Keratinocyte (primary cell): ENCODE data around the gene GSK3A. TPM values are rescaled to one million over a fixed set of nuclear protein-coding genes. Genes with fewer than 3 reads are reported as not detected.

ENCODE experiments used
- DNase-seq: peaks from one replicate; pipeline ENCODE4 v3.0.0-alpha.2; 2011; ENCODE audit warnings: low read depth, missing footprints, low spot score
- FAIRE-seq: peaks from 2 replicates; lab custom pipeline; 2011; peaks lifted over from hg19 to GRCh38; lab: Jason Lieb, UNC
- H2AFZ ChIP-seq: 2 replicates; pipeline ENCODE4 v1.6.0; 2012; ENCODE audit warnings: low read length, control low read depth, inconsistent platforms; ENCODE audit not compliant: control insufficient read depth
- H3K27ac ChIP-seq: 2 replicates; pipeline ENCODE4 v1.5.1; 2011; ENCODE audit warnings: low read length; ENCODE audit not compliant: control insufficient read depth, insufficient read depth
- H3K27me3 ChIP-seq: 3 replicates; pipeline ENCODE4 v1.6.0; 2011; ENCODE audit warnings: low read length; ENCODE audit not compliant: control insufficient read depth, insufficient read depth; ENCODE audit errors: extremely low read depth
- H3K36me3 ChIP-seq, 2 experiments: 2 replicates in 1 of 2; 3 replicates in 1 of 2; pipeline ENCODE4 v1.5.1; 2011; ENCODE audit warnings: low read length in 2 of 2, mild to moderate bottlenecking in 1 of 2; ENCODE audit not compliant: control insufficient read depth in 2 of 2, insufficient read depth in 2 of 2; ENCODE audit errors: extremely low read depth in 1 of 2
- H3K4me1 ChIP-seq: 3 replicates; pipeline ENCODE4 v1.5.1; 2011; ENCODE audit warnings: low read length; ENCODE audit not compliant: control insufficient read depth, insufficient read depth; ENCODE audit errors: extremely low read depth
- H3K4me2 ChIP-seq: 3 replicates; pipeline ENCODE4 v1.6.0; 2011; ENCODE audit warnings: low read depth, low read length; ENCODE audit not compliant: control insufficient read depth, insufficient read depth; ENCODE audit errors: extremely low read depth
- H3K4me3 ChIP-seq, 3 experiments: fragments of 200-600 bp in 1 of 3; sonication (generic) in 1 of 3; 2 replicates in 2 of 3; 3 replicates in 1 of 3; pipeline ENCODE4 v1.5.1; 2011 to 2016; ENCODE audit warnings: low read length in 3 of 3, mild to moderate bottlenecking in 3 of 3, control low read depth in 2 of 3, inconsistent platforms in 1 of 3, low read depth in 1 of 3, mixed read lengths in 1 of 3, mixed run types in 1 of 3, moderate library complexity in 1 of 3; ENCODE audit not compliant: control insufficient read depth in 2 of 3, insufficient read depth in 2 of 3; ENCODE audit errors: extremely low read depth in 1 of 3
- H3K79me2 ChIP-seq: 2 replicates; pipeline ENCODE4 v1.6.0; 2012; ENCODE audit warnings: low read length; ENCODE audit not compliant: control insufficient read depth, insufficient read depth
- H3K9ac ChIP-seq: 3 replicates; pipeline ENCODE4 v1.6.0; 2011; ENCODE audit warnings: low read length; ENCODE audit not compliant: control insufficient read depth, insufficient read depth; ENCODE audit errors: extremely low read depth
- H3K9me1 ChIP-seq: 3 replicates; pipeline ENCODE4 v1.6.0; 2011; ENCODE audit warnings: low read length; ENCODE audit not compliant: control insufficient read depth, insufficient read depth; ENCODE audit errors: extremely low read depth
- H3K9me3 ChIP-seq: 2 replicates; pipeline ENCODE4 v1.5.1; 2012; ENCODE audit warnings: low read depth, low read length; ENCODE audit not compliant: control insufficient read depth
- H4K20me1 ChIP-seq: 3 replicates; pipeline ENCODE4 v1.6.0; 2011; ENCODE audit warnings: low read length; ENCODE audit not compliant: control insufficient read depth, insufficient read depth; ENCODE audit errors: extremely low read depth
- EZH2 ChIP-seq: IDR thresholded peaks from one replicate; pipeline ENCODE4 v1.6.1; 2012; ENCODE audit warnings: inconsistent platforms, mild to moderate bottlenecking, low read length, moderate library complexity
- dilution Hi-C: fragments of 300-500 bp; cut with MboI; formaldehyde crosslinking; loops from one replicate; pipeline ENCODE4 v1.7.0; 2020; ENCODE audit warnings: low sequenced_read_pairs; ENCODE audit not compliant: extremely low pct_ligation_motif_present
- polyA plus RNA-seq, 5 experiments: library from polyadenylated mRNA; depleted of rRNA in 3 of 5; stranded (reverse) in 3 of 5; stranded (forward) in 1 of 5; unstranded in 1 of 5; fragments of >200 nt; gene quantifications; 1 replicate in 1 of 5; 2 replicates in 3 of 5; 3 replicates in 1 of 5; pipeline versions ENCODE4 v1.2.1 to v1.2.3, GENCODE V29; 2011 to 2012; ENCODE audit warnings: missing spikeins in 2 of 5, low read depth in 1 of 5, low replicate concordance in 1 of 5
- TF ChIP-seq, protein P1 (sequence below), 3 experiments: IDR thresholded peaks in 1 of 3; conservative IDR thresholded peaks in 1 of 3; optimal IDR thresholded peaks in 1 of 3; 2 replicates in 2 of 3; 3 replicates in 1 of 3; pipeline versions ENCODE3 to v1.5.1; 2011; ENCODE audit warnings: low read length in 3 of 3, mild to moderate bottlenecking in 3 of 3, moderate library complexity in 2 of 3, control low read depth in 1 of 3, inconsistent platforms in 1 of 3; ENCODE audit not compliant: insufficient read depth in 2 of 3; ENCODE audit errors: extremely low read depth in 1 of 3

Gene GSK3A
- polyA plus RNA-seq, 1 donor (not counting 4 experiments of a cell fraction or from before 2014, with no cell fraction given): 36.9 TPM

DNA sequence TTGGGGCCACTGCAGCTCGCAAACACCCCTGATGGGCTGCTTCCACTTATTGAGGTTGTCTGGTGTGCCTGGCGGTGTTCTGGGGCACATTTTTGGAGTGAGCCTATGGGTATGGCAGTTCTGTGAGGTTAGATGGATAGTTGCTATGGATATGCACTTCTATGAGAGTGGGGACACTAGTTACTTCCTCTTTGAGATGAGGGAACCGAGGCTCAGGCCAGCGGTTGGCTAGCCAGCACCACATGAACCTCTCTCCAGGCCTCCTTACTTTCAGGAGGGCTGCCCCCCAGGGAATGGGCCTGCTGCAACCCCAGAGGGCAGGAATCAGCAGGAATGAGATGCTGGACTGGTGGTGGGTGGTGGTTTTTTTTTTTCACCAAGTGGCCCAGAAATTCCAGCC is 46.0 kb upstream of the GSK3A start:
- dilution Hi-C loops: no loop called here

GRCh38 chr19:42287827-42288107 is 45.4 kb upstream of the GSK3A start:
- no peaks in the 10 kb centered on the region for H3K9me3 ChIP-seq
- DNase-seq (no peak), FAIRE-seq (no peak)
- no peak overlapping the region for H3K4me3 ChIP-seq
- peaks cover 33% of the 10 kb centered on the region for H3K4me1 ChIP-seq
- dilution Hi-C loops: no loop called here
- peaks cover 33 to 43% of the 10 kb centered on the region in 2 experiments for H3K36me3 ChIP-seq
- no peak for TF ChIP-seq EZH2
- TF ChIP-seq, protein P1, sequence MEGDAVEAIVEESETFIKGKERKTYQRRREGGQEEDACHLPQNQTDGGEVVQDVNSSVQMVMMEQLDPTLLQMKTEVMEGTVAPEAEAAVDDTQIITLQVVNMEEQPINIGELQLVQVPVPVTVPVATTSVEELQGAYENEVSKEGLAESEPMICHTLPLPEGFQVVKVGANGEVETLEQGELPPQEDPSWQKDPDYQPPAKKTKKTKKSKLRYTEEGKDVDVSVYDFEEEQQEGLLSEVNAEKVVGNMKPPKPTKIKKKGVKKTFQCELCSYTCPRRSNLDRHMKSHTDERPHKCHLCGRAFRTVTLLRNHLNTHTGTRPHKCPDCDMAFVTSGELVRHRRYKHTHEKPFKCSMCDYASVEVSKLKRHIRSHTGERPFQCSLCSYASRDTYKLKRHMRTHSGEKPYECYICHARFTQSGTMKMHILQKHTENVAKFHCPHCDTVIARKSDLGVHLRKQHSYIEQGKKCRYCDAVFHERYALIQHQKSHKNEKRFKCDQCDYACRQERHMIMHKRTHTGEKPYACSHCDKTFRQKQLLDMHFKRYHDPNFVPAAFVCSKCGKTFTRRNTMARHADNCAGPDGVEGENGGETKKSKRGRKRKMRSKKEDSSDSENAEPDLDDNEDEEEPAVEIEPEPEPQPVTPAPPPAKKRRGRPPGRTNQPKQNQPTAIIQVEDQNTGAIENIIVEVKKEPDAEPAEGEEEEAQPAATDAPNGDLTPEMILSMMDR (optimal IDR thresholded peaks at IDR 0.05 in 1 of 3, IDR thresholded peaks at IDR 0.05 in 1 of 3, conservative IDR thresholded peaks at IDR 0.05 in 1 of 3; ENCODE audit: extremely low read depth in 1 of 3, insufficient read depth in 2 of 3, low read length in 3 of 3): no peak
- no peaks in the 10 kb centered on the region for H4K20me1 ChIP-seq
- H3K9me1 ChIP-seq: no peaks in the 10 kb centered on the region
- no peak overlapping the region for H3K4me2 ChIP-seq
- peaks cover 21% of the 10 kb centered on the region for H3K79me2 ChIP-seq
- no peaks in the 10 kb centered on the region for H3K27me3 ChIP-seq
- no peak overlapping the region for H2AFZ ChIP-seq
- H3K27ac ChIP-seq: no peak overlapping the region
- no peak overlapping the region for H3K9ac ChIP-seq

More for the DNA sequence above, 46.0 kb upstream of the GSK3A start:
- no peak overlapping the region for H3K9ac ChIP-seq
- H3K4me1 ChIP-seq: peaks cover 27% of the 10 kb centered on the region
- H2AFZ ChIP-seq: no peak overlapping the region
- no peak for DNase-seq
- H3K4me3 ChIP-seq: no peak overlapping the region
- no peak for FAIRE-seq
- peaks cover 21% of the 10 kb centered on the region for H3K79me2 ChIP-seq
- no peak overlapping the region for H3K27ac ChIP-seq
- H4K20me1 ChIP-seq: no peaks in the 10 kb centered on the region
- H3K9me1 ChIP-seq: no peaks in the 10 kb centered on the region
- H3K36me3 ChIP-seq: peaks cover 39 to 43% of the 10 kb centered on the region in 2 experiments
- H3K4me2 ChIP-seq: no peak overlapping the region
- no peaks in the 10 kb centered on the region for H3K27me3 ChIP-seq
- H3K9me3 ChIP-seq: no peaks in the 10 kb centered on the region
- TF ChIP-seq, protein P1 (optimal IDR thresholded peaks at IDR 0.05 in 1 of 3, IDR thresholded peaks at IDR 0.05 in 1 of 3, conservative IDR thresholded peaks at IDR 0.05 in 1 of 3; ENCODE audit: extremely low read depth in 1 of 3, insufficient read depth in 2 of 3, low read length in 3 of 3): no peak
- no peak for TF ChIP-seq EZH2
